Stomach (tissue), 4 donors: ENCODE results near the gene C10orf90.

Source experiments
- POLR2A ChIP-seq, 4 donors: fragments of 450-650 bp; IDR thresholded peaks; one replicate each; pipeline ENCODE4 v1.6.1; 2016; ENCODE audit warnings: antibody characterized with exemption in 4 of 4, control low read depth in 2 of 4, mild to moderate bottlenecking in 1 of 4, moderate library complexity in 1 of 4
- POLR2AphosphoS5 ChIP-seq, 3 donors: sonication (generic); formaldehyde crosslinking; IDR thresholded peaks; one replicate each; pipeline ENCODE4 v1.6.1; 2016; ENCODE audit warnings: antibody characterized with exemption in 3 of 3
- TF ChIP-seq, protein P1 (sequence below), 7 experiments: fragments of 450-650 bp in 4 of 7; fragments of 200-600 bp in 3 of 7; sonication (generic) in 3 of 7; IDR thresholded peaks; one replicate each; pipeline ENCODE4 v1.5.1; 2016 to 2019; ENCODE audit warnings: antibody characterized with exemption in 7 of 7, control low read depth in 2 of 7, mild to moderate bottlenecking in 1 of 7

DNA sequence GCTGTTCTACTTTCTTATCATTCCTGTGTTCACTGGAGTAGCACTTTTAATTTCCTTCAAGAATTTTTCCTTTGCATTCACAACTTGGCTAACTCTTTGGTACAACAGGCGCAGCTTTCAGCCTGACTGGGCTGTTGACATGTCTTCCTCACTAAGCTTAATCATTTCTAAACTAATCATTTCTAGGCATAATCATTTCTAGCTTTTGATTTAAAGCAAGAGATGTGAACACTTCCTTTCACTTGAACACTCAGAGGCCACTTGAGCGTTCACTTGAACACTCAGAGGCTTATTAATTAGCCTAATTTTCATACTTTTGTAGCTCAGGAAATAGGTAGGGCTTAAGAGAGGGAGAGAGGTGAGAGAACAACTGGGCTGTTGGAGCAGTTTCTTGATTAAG is 15.9 kb downstream of the C10orf90 start:
- TF ChIP-seq POLR2A (IDR thresholded peaks at IDR 0.05) (no peak), POLR2AphosphoS5 (IDR thresholded peaks at IDR 0.05) (no peak)
- TF ChIP-seq, protein P1, sequence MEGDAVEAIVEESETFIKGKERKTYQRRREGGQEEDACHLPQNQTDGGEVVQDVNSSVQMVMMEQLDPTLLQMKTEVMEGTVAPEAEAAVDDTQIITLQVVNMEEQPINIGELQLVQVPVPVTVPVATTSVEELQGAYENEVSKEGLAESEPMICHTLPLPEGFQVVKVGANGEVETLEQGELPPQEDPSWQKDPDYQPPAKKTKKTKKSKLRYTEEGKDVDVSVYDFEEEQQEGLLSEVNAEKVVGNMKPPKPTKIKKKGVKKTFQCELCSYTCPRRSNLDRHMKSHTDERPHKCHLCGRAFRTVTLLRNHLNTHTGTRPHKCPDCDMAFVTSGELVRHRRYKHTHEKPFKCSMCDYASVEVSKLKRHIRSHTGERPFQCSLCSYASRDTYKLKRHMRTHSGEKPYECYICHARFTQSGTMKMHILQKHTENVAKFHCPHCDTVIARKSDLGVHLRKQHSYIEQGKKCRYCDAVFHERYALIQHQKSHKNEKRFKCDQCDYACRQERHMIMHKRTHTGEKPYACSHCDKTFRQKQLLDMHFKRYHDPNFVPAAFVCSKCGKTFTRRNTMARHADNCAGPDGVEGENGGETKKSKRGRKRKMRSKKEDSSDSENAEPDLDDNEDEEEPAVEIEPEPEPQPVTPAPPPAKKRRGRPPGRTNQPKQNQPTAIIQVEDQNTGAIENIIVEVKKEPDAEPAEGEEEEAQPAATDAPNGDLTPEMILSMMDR (IDR thresholded peaks at IDR 0.05): no peak
